ENCODE measurements around the gene SND1. TPM values are rescaled to one million over a fixed set of nuclear protein-coding genes. Genes with fewer than 3 reads are reported as not detected.

SND1 gene
- total and polyA plus RNA-seq, 2 of the 4 experiments (the other 2 are of a cell fraction) = 154 to 294 TPM

- H3K56ac ChIP-seq (ENCODE audit: extremely low read depth, insufficient read depth, low read length) = no peak overlapping the region
- DNase-seq = no peak
Observed at GRCh38 chr7:128003787-128004186, 351.8 kb downstream of the SND1 start.

More at GRCh38 chr7:128003787-128004186, 351.8 kb downstream of the SND1 start:
- H2AK5ac ChIP-seq (ENCODE audit: low read depth, low read length) = no peak overlapping the region
- H3K14ac ChIP-seq (replicated peaks; ENCODE audit: low read depth, low read length) = no peak overlapping the region
- H3K9me1 ChIP-seq (ENCODE audit: insufficient read depth, low read length) = peaks cover 29% of the 10 kb centered on the region
- dilution Hi-C loops (cut with HindIII; ENCODE audit: low sequenced_read_pairs, unreplicated experiment) = no loop called here
- no peak overlapping the region for H4K5ac ChIP-seq (ENCODE audit: low read depth, low read length)
- ChIA-PET CTCF (no interaction called here), POLR2A (ENCODE audit: unreplicated experiment) (no interaction called here)
- H2AK9ac ChIP-seq (replicated peaks; ENCODE audit: low read depth, low read length, poor library complexity) = no peak overlapping the region
- H4K91ac ChIP-seq (ENCODE audit: insufficient read depth, low read depth, low read length) = no peak overlapping the region
- H3K9ac ChIP-seq (ENCODE audit: low read depth, low read length) = no peak overlapping the region
- no peak overlapping the region for H3K23ac ChIP-seq (ENCODE audit: low read depth, low read length)
- no peak overlapping the region for H3K18ac ChIP-seq (ENCODE audit: low read depth, low read length)
- H3K36me3 ChIP-seq (ENCODE audit: control insufficient read depth, insufficient read depth, low read length) = peaks cover 6% of the 10 kb centered on the region
- H2BK5ac ChIP-seq (ENCODE audit: low read depth, low read length, poor library complexity, severe bottlenecking) = no peak overlapping the region
- no peaks in the 10 kb centered on the region for H3K9me3 ChIP-seq (ENCODE audit: control insufficient read depth, insufficient read depth, low read length)
- BruUV-seq (replicated peaks) = no TSS peak
- H2AFZ ChIP-seq (replicated peaks; ENCODE audit: low read length, poor library complexity) = no peak overlapping the region
- H2BK20ac ChIP-seq (ENCODE audit: low read depth, low read length) = no peak overlapping the region
- H3K4ac ChIP-seq (ENCODE audit: low read depth, low read length) = no peak overlapping the region
- peaks cover 22% of the 10 kb centered on the region for H4K20me1 ChIP-seq (ENCODE audit: insufficient read depth, low read length)
- intact Hi-C loops (cut with micrococcal nuclease) = no loop called here
- no peak for TF ChIP-seq RCOR1 (IDR thresholded peaks at IDR 0.05; ENCODE audit: insufficient replicate concordance, low read length)
- no peak for TF ChIP-seq RAD21 (IDR thresholded peaks at IDR 0.05; ENCODE audit: low read length)
- TF ChIP-seq, protein P1, sequence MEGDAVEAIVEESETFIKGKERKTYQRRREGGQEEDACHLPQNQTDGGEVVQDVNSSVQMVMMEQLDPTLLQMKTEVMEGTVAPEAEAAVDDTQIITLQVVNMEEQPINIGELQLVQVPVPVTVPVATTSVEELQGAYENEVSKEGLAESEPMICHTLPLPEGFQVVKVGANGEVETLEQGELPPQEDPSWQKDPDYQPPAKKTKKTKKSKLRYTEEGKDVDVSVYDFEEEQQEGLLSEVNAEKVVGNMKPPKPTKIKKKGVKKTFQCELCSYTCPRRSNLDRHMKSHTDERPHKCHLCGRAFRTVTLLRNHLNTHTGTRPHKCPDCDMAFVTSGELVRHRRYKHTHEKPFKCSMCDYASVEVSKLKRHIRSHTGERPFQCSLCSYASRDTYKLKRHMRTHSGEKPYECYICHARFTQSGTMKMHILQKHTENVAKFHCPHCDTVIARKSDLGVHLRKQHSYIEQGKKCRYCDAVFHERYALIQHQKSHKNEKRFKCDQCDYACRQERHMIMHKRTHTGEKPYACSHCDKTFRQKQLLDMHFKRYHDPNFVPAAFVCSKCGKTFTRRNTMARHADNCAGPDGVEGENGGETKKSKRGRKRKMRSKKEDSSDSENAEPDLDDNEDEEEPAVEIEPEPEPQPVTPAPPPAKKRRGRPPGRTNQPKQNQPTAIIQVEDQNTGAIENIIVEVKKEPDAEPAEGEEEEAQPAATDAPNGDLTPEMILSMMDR (conservative IDR thresholded peaks at IDR 0.05; ENCODE audit: low read depth, low read length) = no peak
- TF ChIP-seq, protein P2, sequence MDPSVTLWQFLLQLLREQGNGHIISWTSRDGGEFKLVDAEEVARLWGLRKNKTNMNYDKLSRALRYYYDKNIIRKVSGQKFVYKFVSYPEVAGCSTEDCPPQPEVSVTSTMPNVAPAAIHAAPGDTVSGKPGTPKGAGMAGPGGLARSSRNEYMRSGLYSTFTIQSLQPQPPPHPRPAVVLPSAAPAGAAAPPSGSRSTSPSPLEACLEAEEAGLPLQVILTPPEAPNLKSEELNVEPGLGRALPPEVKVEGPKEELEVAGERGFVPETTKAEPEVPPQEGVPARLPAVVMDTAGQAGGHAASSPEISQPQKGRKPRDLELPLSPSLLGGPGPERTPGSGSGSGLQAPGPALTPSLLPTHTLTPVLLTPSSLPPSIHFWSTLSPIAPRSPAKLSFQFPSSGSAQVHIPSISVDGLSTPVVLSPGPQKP (IDR thresholded peaks at IDR 0.05; ENCODE audit: borderline replicate concordance, low read depth, low read length) = no peak
- no peak for TF ChIP-seq CEBPB (IDR thresholded peaks at IDR 0.05; ENCODE audit: low read depth, low read length)
- no peak for TF ChIP-seq MAFK (IDR thresholded peaks at IDR 0.05; ENCODE audit: low read depth, low read length)
- TF ChIP-seq NFE2L2 (IDR thresholded peaks at IDR 0.05; ENCODE audit: low read depth, low read length) = no peak
- TF ChIP-seq MAZ (IDR thresholded peaks at IDR 0.05; ENCODE audit: borderline replicate concordance, low read depth, low read length) = no peak
- TF ChIP-seq MXI1 (IDR thresholded peaks at IDR 0.05; ENCODE audit: borderline replicate concordance, low read depth, low read length) = no peak
- no peak for TF ChIP-seq POLR2A (IDR thresholded peaks at IDR 0.05; ENCODE audit: low read depth, low read length)
- no peak for TF ChIP-seq BHLHE40 (IDR thresholded peaks at IDR 0.05; ENCODE audit: low read depth, low read length)
- TF ChIP-seq RFX5 (IDR thresholded peaks at IDR 0.05; ENCODE audit: low read depth, low read length) = no peak
- TF ChIP-seq, protein P3, sequence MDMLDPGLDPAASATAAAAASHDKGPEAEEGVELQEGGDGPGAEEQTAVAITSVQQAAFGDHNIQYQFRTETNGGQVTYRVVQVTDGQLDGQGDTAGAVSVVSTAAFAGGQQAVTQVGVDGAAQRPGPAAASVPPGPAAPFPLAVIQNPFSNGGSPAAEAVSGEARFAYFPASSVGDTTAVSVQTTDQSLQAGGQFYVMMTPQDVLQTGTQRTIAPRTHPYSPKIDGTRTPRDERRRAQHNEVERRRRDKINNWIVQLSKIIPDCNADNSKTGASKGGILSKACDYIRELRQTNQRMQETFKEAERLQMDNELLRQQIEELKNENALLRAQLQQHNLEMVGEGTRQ (IDR thresholded peaks at IDR 0.05; ENCODE audit: low read depth, low read length) = no peak
- no peak for TF ChIP-seq FOS (IDR thresholded peaks at IDR 0.05; ENCODE audit: low read depth, low read length)
- TF ChIP-seq CHD1 (IDR thresholded peaks at IDR 0.05; ENCODE audit: low read depth, low read length) = no peak
- no peak overlapping the region for H4K8ac ChIP-seq (ENCODE audit: low read depth in 2 of 2, low read length in 2 of 2)
- H3K79me1 ChIP-seq (ENCODE audit: low read depth in 1 of 2, low read length in 2 of 2) = peaks cover 37 to 82% of the 10 kb centered on the region in 2 experiments; a peak in 3 of 4 replicates
- in situ Hi-C loops (cut with MboI; ENCODE audit: low sequenced_read_pairs) = no loop called here
- H3K27me3 ChIP-seq (ENCODE audit: control insufficient read depth, insufficient read depth, low read length) = no peaks in the 10 kb centered on the region
- no peak overlapping the region for H2BK15ac ChIP-seq (ENCODE audit: low read depth, low read length)
- no peak overlapping the region for H3K4me3 ChIP-seq (ENCODE audit: insufficient read depth, low read depth, low read length)
- 83% methylated on average over 1 of the region's 2 CpGs; no CpG with 5 or more reads in 1 of the 2 experiments for WGBS, 2 experiments (ENCODE audit: extremely low coverage in 2 of 2, insufficient read length in 1 of 2)
- ATAC-seq (ENCODE audit: low read depth) = no peak
- H3K4me1 ChIP-seq (ENCODE audit: control insufficient read depth, insufficient read depth, low read length) = no peaks in the 10 kb centered on the region
- no peak overlapping the region for H2BK120ac ChIP-seq (ENCODE audit: low read depth, low read length)
- no peak overlapping the region for H3K27ac ChIP-seq (ENCODE audit: insufficient read depth, low read length)
- H3K4me2 ChIP-seq (ENCODE audit: low read depth, low read length) = no peak overlapping the region
